Aorta (tissue), 5 donors: Measurements from ENCODE around the gene CCDC9B. TPM values are rescaled to one million over a fixed set of nuclear protein-coding genes. Genes with fewer than 3 reads are reported as not detected.

Source experiments
- ATAC-seq: fragments of 200-7000 bp; cut with Tn5 transposase; one replicate; pipeline ENCODE4 v1.9.1; 2022; ENCODE audit warnings: moderate library complexity; ENCODE audit not compliant: low FRiP score
- DNase-seq, 2 donors: peaks; one replicate each; pipeline ENCODE4 v3.0.0-alpha.2; 2020
- H3K27ac ChIP-seq, 2 donors: one replicate each; pipeline ENCODE4 v1.5.1; 2013; ENCODE audit warnings: low read length in 2 of 2, mild to moderate bottlenecking in 2 of 2, moderate library complexity in 2 of 2, control low read depth in 1 of 2, inconsistent platforms in 1 of 2, low read depth in 1 of 2
- H3K27me3 ChIP-seq, 2 donors: one replicate each; pipeline ENCODE4 v1.6.1; 2013; ENCODE audit warnings: control low read depth in 1 of 2, low read length in 1 of 2, mild to moderate bottlenecking in 1 of 2, moderate library complexity in 1 of 2; ENCODE audit not compliant: insufficient read depth in 2 of 2, control insufficient read depth in 1 of 2
- H3K36me3 ChIP-seq, 2 donors: one replicate each; pipeline ENCODE4 v1.6.1; 2013; ENCODE audit warnings: control low read depth in 1 of 2, low read length in 1 of 2, mild to moderate bottlenecking in 1 of 2; ENCODE audit not compliant: insufficient read depth in 2 of 2, control insufficient read depth in 1 of 2
- H3K4me1 ChIP-seq, 2 donors: one replicate each; pipeline ENCODE4 v1.6.1; 2013; ENCODE audit warnings: low read length in 2 of 2, control low read depth in 1 of 2, mild to moderate bottlenecking in 1 of 2, moderate library complexity in 1 of 2; ENCODE audit not compliant: insufficient read depth in 2 of 2, control insufficient read depth in 1 of 2
- H3K4me3 ChIP-seq, 2 donors: one replicate each; pipeline ENCODE4 v1.5.1; 2013; ENCODE audit warnings: low read length in 2 of 2, control low read depth in 1 of 2, mild to moderate bottlenecking in 1 of 2
- H3K9me3 ChIP-seq: one replicate; pipeline ENCODE4 v1.6.1; 2013; ENCODE audit warnings: mild to moderate bottlenecking, low read length; ENCODE audit not compliant: control insufficient read depth
- whole genome bisulfite sequencing, 2 donors: extraction: QIAGEN DNeasy Blood & Tissue Kit; methylation state at CpG; one replicate each; pipeline ENCODE4 v1.1.7; 2013; 5-methylcytosine and 5-hydroxymethylcytosine counted together
- intact Hi-C, 2 donors: fragments of 100-400 bp; cut with DNase I; formaldehyde crosslinking; loops; one replicate each; pipeline versions ENCODE4 v1.14.2 to v1.15.0; 2022
- polyA plus RNA-seq, 2 donors: library from polyadenylated mRNA; stranded (reverse); fragments of 200-250 nt; gene quantifications; one replicate each; pipeline ENCODE4 v1.2.3, GENCODE V29; 2013
- total RNA-seq, 2 donors: library from RNA; stranded (reverse); fragmentation: NEBNext Ultra II Directional; extraction: Animal tissue kit (Norgen Biotek cat#: 25700); gene quantifications; one replicate each; pipeline ENCODE4 v1.2.1, GENCODE V29; 2021
- donor health status: healthy with polysubstance abuse.
- donor health status: Bipolar disorder and iron deficiency.
- donor health status: DM: no; HTN: no; CAD: no.
- donor health status: DM: no; HTN: no; CAD: no.
- donor health status: DM: yes; HTN: yes; CAD: no.

The CCDC9B gene
- total and polyA plus RNA-seq, 4 donors = 16.2 to 66.6 (median 51.9) TPM

DNA sequence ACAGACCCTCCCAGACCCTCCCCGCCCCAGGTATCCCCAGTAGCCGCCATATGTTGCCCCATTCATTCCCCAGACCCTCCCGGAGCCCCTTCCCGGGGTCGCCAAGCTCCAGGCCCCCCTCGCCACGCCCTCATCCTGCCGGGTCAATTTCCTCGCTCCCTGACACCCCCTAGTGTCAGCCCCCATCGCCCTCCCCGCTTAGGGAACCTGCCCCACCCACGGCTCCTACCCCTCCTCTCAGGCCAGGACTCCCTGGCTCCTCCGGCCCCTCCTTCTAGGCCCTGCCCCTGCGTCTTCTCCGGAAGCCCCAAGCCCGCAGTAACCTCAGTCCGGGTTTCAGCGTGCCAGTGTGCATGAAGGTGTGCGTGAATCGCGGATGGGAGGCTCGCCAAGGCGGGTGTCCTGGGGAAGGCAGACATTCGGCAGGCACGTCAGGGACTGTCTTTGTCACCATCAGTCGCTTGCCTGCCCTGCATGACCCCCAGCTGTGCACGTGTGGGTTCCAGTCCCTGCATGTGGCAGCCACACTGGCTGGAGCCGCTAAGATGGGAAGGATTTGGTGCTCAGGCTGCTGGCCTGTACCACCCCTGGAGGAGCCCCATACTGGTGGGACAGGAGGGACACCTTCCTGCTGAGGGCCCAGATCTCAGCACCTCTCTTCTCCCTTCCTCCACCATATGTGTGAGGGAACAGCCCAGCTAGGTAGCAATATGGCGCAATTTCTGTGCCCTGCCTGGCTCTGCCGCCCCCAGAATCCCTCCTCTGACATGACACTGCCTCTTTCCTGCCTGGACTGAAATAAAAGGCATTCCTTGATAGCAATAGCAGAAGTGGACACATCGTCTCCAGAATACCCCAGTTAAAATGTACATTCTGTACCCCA is 18.0 kb upstream of the CCDC9B start:
- no peaks in the 10 kb centered on the region for H3K4me1 ChIP-seq
- ATAC-seq (no peak), DNase-seq (peak in 1 of 2 donors; percentile 79)
- no peaks in the 10 kb centered on the region for H3K9me3 ChIP-seq
- no peak overlapping the region for H3K27ac ChIP-seq
- intact Hi-C loops = no loop called here
- H3K4me3 ChIP-seq = no peak overlapping the region
- WGBS, 2 donors = 18 to 19% methylated on average over 27 to 31 of the region's 31 CpGs
- no peaks in the 10 kb centered on the region for H3K27me3 ChIP-seq
- no peaks in the 10 kb centered on the region for H3K36me3 ChIP-seq

DNA sequence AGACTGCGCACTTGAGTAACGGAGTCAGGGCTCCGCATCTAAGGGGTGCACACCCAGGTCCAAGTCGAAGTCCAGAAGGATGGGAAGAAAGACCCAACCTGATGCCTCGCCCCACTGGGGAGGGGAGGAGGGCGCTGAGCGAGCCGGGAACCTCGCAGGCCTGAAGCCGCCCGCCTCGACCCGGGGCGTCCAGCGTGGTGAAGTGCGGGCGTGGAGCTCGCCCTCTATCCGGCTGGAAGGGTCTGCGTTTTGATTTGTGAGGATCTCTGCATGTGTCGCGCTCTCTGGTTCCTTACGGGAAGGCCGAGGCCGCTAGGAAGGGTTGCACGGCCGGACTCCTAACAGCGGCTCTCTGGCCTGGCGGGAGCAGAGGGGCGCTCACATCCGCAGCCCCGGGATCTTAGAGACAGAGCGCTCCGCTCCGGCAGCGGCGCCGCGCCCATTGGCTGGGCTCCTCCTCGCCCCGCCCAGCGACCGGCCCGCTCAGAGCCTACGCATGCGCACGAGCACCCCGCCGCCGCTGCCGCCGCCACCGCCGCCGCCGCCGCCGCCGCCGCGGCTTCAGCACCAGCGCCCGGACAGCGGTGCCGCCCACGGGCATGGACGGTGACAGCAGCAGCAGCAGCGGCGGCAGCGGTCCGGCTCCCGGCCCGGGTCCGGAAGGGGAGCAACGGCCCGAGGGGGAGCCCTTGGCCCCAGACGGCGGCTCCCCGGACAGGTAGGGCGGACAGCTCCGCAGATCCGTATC is 17.2 kb upstream of the CCDC9B start, which contains the start of gene DISP2:
TSS of gene DISP2 (plus strand) at position 497 of the 748 bp plus-strand sequence. CDS start at position 600, 103 bp downstream.
- H3K27ac ChIP-seq = no peak within 1 kb of the TSS
- WGBS, 2 donors = 3 to 5% methylated on average over 48 to 82 of the region's 82 CpGs

DNA sequence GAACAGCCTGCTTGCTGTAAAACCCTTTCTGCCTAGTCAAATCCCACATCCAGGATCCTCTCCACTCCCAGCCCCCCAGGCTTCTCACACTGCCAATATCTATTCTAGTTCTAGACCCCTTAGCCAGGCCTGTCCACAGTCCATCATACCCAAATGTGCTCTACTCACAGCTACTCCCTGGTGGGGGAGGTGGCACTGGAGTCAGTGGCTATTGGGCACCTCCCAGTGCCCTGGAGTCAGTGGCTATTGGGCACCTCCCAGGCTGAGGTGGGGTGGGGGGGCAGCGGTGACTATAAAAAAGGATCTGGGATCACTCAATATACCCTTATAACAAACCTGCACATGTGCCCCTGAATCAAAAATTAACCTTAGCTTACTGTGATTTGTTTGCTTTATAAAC is 16.5 kb upstream of the CCDC9B start:
- no peak for ATAC-seq
- no peaks in the 10 kb centered on the region for H3K9me3 ChIP-seq
- H3K4me1 ChIP-seq = no peaks in the 10 kb centered on the region
- H3K4me3 ChIP-seq = no peak overlapping the region
- H3K36me3 ChIP-seq = no peaks in the 10 kb centered on the region
- intact Hi-C loops = no loop called here
- no peak for DNase-seq
- no peaks in the 10 kb centered on the region for H3K27me3 ChIP-seq
- WGBS, 2 donors = 67 to 71% methylated on average over 1 of the region's 1 CpG
- no peak overlapping the region for H3K27ac ChIP-seq

More for the DNA sequence above, 17.2 kb upstream of the CCDC9B start, which contains the start of gene DISP2:
- H3K36me3 ChIP-seq = no peaks in the 10 kb centered on the region
- peak; percentile 91 for ATAC-seq
- H3K27me3 ChIP-seq = no peaks in the 10 kb centered on the region
- H3K9me3 ChIP-seq = no peaks in the 10 kb centered on the region
- intact Hi-C loops = no loop called here
- H3K4me3 ChIP-seq = peak within 1 kb of the TSS in 1 of 2 donors; percentile 13
- peak; percentile 91 to 97 for DNase-seq
- H3K4me1 ChIP-seq = no peaks in the 10 kb centered on the region

DNA sequence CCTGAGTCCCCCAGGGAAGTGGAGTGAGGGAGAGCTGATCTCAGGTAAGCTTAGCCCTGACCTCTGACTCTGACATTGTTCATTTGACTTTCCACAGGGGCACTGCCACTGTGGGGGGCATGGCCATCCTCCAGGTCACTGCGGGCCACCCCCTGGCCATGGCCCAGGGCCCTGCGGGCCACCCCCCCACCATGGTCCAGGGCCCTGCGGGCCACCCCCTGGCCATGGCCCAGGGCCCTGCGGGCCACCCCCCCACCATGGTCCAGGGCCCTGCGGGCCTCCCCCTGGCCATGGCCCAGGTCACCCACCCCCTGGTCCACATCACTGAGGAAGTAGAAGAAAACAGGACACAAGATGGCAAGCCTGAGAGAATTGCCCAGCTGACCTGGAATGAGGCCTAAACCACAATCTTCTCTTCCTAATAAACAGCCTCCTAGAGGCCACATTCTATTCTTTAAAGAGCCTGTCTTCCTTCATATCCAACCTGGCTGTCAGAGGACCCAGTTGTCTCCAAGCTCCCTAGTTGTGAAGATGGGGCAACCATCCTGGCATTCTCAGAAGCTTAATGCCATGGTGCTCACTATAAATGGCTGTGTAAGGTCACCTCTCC is 15.3 kb upstream of the CCDC9B start:
- Histone ChIP-seq H3K4me3 (no peak overlapping the region), H3K9me3 (no peaks in the 10 kb centered on the region), H3K36me3 (no peaks in the 10 kb centered on the region), H3K27ac (no peak overlapping the region), H3K4me1 (no peaks in the 10 kb centered on the region), H3K27me3 (no peaks in the 10 kb centered on the region)
- WGBS, 2 donors = 87 to 92% methylated on average over 2 to 5 of the region's 5 CpGs
- DNase-seq (no peak), ATAC-seq (no peak)
- intact Hi-C loops = no loop called here

DNA sequence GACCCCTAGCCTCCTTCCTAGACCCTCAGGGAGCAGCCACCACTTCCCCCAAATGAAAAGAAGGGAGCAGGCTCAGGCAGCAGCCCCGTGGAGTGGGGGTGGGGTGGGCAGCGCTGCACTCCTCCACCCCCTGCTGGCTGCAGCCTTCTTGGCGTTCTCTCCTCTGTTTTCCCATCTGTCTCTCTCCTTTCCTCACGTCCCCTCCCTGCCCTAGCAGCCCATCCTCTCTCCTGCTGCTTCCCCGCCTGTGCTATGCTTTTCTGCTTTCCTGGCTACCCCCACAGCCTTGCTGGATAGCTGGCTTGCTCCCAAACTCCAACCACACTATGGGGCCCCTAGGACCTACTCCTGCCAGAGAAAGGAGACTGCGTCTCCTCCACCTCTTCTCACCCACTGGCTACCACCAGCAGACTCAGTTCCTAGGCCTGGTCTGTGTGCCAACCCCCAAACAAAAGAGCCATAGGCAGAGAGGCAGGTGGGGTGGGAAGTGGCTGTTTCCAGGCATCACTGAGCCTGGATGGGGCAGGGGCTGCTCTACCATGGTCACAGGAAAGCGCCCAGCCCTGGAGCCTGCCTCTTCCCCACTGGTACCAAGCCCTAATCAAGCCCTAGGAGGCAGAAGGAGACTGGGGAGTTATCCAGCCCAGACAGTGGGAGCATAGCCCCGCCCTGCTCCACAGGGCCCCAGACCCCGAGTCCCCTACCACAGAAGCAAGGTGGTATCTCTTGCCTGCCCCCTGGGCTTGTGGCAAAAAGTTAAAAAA is 13.9 kb upstream of the CCDC9B start:
- WGBS, 2 donors = 37 to 39% methylated on average over 9 of the region's 9 CpGs
- H3K36me3 ChIP-seq = no peaks in the 10 kb centered on the region
- ATAC-seq = no peak
- no peaks in the 10 kb centered on the region for H3K9me3 ChIP-seq
- H3K4me1 ChIP-seq = no peaks in the 10 kb centered on the region
- intact Hi-C loops = no loop called here
- H3K27ac ChIP-seq = no peak overlapping the region
- no peak overlapping the region for H3K4me3 ChIP-seq
- no peak for DNase-seq
- no peaks in the 10 kb centered on the region for H3K27me3 ChIP-seq

DNA sequence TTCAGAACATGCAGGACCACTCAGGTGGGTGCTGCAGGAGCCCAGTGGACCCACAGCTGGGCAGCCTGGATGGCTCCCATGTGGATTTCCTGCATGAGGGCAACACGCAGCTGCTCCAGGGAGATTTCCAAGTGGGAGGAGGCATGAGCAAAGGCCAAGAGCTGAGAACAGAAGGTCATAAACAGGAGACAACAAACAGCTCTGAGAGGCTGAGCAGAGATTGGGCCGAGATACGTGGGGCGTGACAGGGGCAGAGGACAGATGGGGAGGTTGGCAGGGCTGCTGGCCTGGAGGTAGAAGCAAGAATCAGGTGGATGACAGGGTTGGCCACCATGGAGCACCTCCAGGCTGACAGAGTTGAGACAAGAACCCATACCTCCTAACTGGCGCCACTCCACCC is 13.0 kb upstream of the CCDC9B start:
- no peak for DNase-seq
- ATAC-seq = no peak
- H3K9me3 ChIP-seq = no peaks in the 10 kb centered on the region
- H3K4me3 ChIP-seq = no peak overlapping the region
- H3K36me3 ChIP-seq = no peaks in the 10 kb centered on the region
- intact Hi-C loops = no loop called here
- whole genome bisulfite sequencing, 2 donors = 87 to 88% methylated on average over 5 of the region's 5 CpGs
- H3K27ac ChIP-seq = no peak overlapping the region
- no peaks in the 10 kb centered on the region for H3K27me3 ChIP-seq
- H3K4me1 ChIP-seq = no peaks in the 10 kb centered on the region

DNA sequence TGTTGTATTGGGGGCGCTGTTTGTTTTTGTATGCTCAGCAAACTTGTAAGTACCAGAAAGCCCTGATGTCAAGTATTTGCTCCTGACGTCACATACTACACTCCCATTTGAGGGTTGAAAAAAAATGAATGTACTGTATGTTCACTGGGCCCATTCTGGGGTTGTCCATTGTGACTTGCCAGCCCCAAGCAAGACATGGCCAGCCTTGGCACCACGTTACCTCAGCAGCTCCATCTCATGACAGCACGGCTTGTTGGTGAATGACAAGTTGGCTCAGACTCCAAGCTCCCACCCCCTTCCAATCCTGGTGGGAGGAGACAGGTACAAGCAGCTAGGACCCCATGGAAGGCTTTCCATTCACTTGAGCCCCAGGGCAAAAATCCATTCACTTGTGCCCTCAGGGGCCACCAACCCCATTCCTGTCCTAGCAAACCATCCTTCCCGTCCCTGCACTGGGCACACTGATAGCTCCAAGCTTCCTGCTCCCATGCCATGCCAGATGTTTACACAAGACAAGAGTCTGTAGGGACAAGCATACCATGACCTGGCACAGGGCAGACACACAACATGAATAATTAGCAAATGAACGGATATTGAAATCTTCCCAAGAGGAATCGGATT is 11.7 kb upstream of the CCDC9B start:
- no peaks in the 10 kb centered on the region for H3K36me3 ChIP-seq
- H3K4me1 ChIP-seq = no peaks in the 10 kb centered on the region
- H3K27me3 ChIP-seq = no peaks in the 10 kb centered on the region
- WGBS, 2 donors = 85 to 87% methylated on average over 7 of the region's 7 CpGs
- no peak for DNase-seq
- no peak for ATAC-seq
- no peaks in the 10 kb centered on the region for H3K9me3 ChIP-seq
- H3K4me3 ChIP-seq = no peak overlapping the region
- intact Hi-C loops = no loop called here
- H3K27ac ChIP-seq = no peak overlapping the region

DNA sequence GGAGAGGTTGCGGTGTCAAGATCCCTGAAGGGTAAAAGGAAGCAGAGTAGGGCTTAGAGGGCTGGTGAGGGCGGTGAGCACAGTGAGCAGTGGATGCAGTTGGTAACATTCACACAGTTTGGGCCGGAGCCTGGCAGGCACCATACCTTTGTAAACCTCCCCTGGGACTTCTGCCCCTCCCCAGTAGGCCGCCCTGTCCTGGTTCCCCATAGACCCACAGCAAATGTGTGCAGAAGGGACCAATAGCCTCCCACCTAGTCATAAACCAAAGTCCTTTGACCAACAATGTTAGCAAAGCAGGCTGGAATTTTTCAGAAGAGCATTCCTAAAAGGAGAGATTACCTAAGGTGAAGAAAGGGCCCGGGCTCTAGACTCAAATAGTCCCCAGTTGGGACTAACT is 8.4 kb upstream of the CCDC9B start:
- Histone ChIP-seq H3K27ac (no peak overlapping the region), H3K4me1 (no peaks in the 10 kb centered on the region), H3K36me3 (no peaks in the 10 kb centered on the region), H3K4me3 (no peak overlapping the region), H3K27me3 (no peaks in the 10 kb centered on the region), H3K9me3 (no peaks in the 10 kb centered on the region)
- 92 to 97% methylated on average over 5 of the region's 5 CpGs for WGBS, 2 donors
- no peak for ATAC-seq
- no peak for DNase-seq
- intact Hi-C loops = loop anchor here in 1 of 2 donors (10.0 kb wide), 1 partner anchor 76 kb away; no protein-coding TSS in a partner anchor
